Dermis microvascular lymphatic vessel endothelial cell (primary cell): ENCODE results near the gene GLT8D1. TPM values are rescaled to one million over a fixed set of nuclear protein-coding genes. Genes with fewer than 3 reads are reported as not detected.

ENCODE experiments used
- DNase-seq, 2 donors: peaks; one replicate each; pipeline versions ENCODE4 v3.0.0 to v3.0.0-alpha.2; 2010; ENCODE audit warnings: low read depth in 2 of 2
- total RNA-seq: library from RNA; depleted of rRNA; stranded (reverse); fragments of >200 nt; gene quantifications from 2 replicates; pipeline ENCODE4 v1.2.1, GENCODE V29; 2014

Gene GLT8D1
- total RNA-seq, 1 donor from 2014 or later = 37.4 TPM

DNA sequence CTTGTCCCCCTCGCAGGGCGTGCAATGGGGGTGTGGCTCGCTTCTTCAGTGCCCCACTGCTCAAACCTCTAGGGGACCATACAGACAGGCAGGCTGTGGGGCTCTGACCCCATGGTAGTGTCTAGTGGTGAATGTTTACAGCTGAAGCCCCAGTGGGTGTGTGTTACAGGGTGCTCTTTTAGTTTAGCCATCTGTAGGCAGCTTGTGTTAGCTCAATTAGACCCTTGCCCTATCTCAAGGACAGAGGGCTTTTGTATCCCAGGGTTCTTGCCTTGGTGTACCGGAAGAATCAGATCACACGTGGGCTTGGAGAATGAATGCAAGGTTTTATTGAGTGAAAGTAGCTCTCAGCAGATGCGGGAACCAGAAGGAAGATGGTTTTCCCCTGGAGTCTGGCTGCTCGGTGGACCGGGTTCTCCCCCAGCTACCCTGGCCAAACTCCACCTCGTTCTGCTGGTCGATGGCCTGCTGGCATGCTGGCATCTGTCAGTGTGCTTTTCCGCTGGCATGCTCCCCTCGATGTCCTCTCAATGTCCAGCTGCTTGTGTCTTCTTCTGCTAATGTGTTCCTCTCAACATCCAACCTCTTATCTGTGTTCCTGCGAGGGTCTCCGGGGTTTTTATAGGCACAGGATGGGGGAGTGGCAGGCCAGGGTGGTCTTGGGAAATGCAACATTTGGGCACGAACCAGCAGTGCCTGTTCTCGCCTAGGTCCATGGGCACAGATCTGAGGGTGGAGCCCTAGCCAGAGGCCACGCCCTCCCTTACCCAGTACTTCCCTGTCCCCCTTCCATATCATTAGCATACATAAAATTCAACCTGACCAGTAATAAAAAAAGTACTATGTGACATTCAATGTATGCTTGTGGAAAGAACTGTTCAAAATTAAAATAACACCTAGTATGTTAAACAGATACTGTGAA, 7.0 kb upstream of the GLT8D1 start:
- DNase-seq = no peak

DNA sequence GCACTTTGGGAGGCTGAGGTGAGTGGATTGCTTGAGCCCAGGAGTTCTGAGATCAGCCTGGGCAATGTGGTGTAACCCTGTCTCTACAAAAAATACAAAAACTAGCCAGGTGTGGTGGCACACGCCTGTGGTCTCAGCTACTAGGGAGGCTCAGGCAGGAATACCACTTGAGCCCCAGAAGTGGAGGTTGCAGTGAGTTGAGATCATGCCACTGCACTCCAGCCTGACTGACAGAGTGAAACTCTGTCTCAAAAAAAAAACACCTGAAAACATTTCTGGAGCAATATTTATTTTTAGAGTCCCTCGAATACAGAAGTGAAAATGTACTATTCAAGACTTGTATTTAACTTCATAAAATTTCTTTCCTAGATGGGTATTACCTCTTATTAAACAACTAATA, 4.9 kb upstream of the GLT8D1 start:
- DNase-seq = no peak

DNA sequence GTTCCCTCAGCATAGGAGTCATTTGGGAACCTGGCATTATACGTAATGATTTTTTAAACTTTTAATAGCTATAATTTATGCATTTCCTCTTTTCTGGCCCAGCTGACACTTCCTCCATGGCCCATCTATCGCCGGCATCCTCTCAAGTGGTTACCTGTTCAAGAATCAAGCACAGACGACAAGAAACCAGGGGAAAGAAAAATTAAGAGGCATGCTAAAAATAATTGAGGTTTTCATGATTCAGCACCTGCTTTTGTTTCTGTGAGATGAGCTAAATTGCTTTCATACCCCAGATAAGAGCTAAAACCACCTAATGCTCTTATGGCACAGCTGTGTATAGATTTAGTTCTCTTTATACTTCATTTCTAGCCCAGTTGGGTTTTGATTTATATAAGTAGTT, 2.0 kb upstream of the GLT8D1 start:
- no peak for DNase-seq

DNA sequence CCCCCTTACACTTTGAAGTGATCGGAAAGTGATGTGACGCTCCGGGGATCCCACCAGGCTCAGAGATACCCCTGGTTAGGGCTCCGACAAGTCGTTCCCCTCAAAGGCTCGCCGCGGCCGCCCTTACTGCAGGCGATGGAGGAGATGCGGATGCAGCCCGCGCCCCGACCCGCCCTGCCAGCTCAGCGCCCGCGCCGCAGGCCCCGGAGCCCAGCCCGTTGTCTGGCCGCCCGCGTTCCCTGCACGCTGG, 228 bp downstream of the GLT8D1 start:
- no peak for DNase-seq

DNA sequence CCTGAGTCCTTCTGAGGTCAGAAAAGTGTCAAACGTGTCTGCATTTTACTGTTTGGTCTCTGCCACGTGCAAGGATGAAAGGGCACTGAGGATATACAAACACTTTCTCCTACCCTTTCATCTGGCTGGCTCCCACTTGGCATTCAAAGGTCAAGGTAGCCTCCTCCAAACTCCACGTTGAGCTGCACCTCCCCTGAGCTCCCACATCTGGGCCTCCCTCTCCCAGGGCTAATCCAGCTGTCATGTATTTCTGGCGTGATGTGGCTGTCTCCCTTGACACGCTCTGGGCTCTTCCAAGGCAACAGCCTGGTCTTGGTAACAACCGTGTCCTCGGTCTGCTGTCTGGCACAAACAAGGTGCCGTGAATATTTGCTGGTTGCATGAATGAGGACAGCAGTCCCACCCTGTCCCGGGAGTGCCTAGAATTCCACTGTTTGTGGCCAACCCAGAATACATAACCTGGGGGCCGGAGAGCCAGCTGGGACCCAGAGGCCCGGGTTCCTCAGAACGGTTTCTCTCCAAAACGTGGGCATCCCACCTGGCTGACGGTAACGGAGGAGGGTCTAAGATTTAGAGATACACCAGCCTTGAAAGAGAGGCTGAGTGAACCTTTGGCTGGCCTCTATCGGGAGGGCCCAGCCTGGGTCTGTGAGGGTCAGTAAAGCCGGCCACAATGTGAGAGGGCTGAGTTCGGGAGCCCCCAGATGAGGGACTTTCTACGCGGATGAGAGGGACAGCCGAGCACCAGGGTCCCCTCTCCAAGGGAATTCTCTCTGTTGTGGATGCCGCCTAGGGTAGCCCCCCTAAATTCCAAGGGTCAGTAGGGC, 767 bp downstream of the GLT8D1 start:
- peak in 1 of 2 donors; percentile 38 for DNase-seq

DNA sequence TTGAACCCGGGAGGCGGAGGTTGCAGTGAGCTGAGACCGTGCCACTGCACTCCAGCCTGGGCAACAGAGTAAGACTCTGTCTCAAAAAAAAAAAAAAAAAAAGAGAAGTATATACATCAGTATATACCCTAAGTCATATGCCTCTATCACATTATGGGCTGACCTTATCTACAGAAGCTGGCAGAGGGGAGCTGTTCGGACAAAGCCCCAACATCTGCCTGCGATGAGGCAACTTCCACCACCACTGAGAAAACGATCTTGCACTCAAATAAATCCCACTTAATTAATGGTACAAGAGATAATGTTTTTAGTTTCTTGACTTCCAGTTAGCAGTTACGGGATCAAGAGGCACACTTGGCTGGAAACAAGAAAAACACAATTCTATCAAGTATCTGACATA, 2.2 kb downstream of the GLT8D1 start:
- DNase-seq = no peak

DNA sequence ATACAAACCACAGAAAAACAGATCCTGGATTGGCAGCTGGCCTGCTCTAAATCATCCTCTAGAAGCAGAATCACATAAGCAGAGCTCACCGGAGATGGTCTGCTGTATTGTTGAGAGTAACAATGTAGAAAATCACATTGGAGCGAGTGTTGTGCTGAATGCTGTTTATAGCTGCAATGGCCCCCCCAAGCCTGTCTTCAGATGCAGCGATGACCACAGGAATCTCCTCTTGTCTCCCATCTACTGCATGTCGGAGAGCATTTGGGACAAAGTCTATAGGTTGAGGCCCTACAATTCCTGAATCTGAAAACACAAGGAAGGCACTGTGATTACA, 8.0 kb downstream of the GLT8D1 start:
- no peak for DNase-seq

DNA sequence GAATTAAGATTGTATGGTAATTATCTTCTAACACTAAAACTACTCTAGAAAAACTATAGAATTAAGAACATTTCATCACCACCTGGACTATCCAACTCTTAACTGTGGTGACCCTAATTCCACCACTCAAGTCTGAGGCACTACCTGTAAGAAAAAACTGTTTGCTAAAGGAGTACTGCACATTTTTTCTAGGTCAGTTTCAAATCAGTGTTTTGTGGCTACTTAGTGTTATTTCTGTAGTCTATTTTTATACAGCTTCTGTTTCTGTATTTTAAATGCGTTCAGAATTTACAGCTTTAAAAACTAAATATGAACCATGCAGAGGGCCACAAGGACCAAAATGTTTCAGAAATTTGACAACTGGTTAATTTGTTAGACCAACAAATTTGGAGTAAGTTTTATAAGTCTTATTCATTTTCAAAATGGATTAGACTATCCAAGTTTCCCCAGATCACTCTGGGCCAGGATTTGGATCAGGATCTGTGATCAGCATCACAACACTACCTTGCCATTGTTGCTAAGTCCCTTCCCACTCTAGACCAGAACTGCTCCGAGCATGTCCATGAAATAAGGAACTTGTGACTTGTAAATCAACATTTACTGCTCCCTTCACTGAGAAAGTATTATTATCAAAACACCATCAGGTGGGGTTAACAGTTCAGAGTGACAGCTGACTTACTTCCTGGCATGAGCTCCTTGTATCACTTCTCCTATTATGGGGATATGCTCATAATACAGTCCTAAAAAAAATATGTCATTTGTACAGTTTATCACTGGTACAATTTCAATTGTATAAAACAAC, 8.6 kb downstream of the GLT8D1 start:
- DNase-seq = peak in 1 of 2 donors; percentile 11

DNA sequence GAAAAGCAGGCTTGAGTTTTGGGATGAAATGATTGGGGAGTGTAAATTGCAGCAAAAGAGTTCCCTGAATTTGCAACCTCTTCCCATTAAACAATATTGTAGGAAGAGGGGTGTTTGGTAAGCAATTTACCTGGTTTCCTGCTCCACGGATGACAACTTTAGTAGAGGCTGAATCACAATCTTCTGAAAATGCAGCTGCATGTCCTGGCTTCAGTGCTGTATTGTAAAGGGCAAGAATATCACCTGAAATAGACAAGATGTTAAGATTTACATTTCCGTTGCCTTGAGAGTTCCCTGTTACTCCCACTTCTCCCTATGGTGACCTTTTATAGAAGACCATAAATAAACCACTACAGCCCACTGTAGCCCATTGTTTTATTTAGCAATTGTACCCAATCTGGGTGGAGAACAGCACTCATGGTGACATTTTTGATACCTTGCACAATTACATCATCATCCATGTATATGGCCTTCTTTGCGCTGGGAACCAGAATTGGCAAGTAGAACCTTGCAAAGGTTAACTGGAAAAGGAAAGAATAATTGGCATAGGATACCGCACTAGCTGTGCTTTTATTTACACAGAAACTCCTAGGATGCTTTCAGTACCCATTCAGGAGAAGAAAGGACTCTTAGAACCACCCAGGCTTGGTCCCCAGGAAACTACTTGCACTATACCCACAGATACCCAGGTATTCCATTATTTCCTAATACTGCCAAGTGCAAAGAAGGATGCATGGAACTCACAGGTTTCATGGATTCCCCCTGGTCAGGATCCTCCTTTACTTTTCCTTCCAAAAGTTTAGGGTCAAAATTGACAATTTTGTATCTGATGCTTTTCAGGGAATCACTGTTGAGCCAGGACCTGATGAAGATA, 9.6 kb downstream of the GLT8D1 start:
- no peak for DNase-seq

DNA sequence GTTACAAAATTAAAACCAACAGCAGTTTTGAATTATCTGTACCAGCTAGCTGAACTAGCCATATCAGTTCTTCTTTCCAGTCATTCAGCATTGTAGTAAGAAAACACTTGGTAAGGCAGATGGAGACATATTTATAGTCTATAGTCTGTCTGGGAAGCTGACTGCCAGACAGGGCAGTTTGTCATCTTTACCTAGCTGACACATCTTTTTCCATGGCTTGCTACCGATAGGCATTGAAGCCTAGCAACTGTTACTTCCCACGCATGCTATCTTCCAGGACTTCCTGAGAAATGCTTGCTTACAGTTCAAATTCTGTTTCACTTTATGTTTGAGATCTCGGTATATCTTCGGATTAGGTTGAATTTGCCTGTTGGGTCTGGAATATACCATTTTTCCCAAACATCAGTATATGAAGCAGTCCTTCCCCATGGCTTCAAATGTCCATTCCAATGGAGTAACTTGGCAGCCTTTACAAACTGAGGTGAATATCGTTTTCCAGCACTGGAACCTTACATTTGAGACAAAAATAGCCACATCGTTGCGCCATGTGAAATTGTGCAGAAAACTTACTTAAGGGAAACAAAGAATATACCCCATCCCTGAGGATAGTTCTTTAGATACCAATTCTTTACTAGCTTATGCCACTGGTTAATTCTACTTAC, 10.9 kb downstream of the GLT8D1 start:
- DNase-seq = peak in 1 of 2 donors; percentile 20

DNA sequence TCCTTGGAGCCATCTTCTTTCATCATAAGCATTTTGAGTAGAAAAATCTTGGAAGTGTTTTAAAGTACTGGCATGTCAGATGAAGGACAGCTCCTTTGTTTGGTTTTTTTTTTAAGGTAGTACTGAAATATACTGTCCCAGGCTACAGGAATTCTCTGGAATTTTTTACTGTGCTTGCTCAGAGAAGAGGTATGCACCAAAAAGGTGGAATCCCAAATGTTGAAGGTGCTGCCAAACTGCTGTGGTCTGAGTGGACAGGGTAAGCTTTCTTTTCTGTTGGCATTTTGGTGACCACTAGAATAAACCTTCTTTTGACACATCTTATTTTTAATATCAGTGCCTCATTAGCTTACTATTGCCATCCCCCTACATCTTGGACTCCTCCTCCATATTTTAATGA, 12.5 kb downstream of the GLT8D1 start:
- no peak for DNase-seq

DNA sequence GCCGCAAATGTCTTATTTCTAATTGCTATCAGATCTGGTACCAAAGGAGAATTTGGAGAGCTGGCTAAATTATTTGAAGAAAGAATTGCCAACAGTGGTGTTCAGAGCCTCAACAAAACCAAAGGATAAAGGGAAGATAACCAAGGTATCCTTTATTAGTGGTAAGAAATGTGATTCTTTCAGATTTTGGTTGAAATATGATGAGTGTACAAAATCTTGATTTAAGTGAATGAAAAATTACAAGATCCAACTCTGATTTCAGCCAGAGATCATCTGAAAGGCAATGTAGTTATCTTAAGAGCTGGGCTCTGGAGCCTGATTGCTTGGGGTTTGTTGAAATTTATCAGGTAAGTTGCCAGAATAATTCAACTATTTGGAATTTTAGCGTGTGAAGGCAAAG, 15.0 kb downstream of the GLT8D1 start:
- DNase-seq = no peak

DNA sequence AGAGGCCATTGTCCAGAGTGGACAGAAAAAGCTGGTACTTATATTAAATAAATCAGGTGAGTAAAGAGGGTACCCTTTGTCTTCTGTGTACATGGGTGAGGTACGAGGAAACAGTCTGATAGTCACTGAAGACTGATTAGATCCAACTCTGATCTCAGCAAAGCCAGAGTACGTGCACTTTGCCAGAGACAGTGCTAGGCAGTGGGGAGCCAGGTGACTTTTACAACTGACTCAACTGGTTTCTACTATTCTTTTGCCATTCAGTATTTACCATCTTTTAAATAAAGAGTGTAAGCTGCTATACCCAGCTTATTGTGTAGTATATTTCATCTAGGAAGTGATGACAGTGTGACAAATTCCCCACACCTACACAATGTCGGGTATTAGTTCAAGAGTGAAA, 16.4 kb downstream of the GLT8D1 start:
- no peak for DNase-seq

DNA sequence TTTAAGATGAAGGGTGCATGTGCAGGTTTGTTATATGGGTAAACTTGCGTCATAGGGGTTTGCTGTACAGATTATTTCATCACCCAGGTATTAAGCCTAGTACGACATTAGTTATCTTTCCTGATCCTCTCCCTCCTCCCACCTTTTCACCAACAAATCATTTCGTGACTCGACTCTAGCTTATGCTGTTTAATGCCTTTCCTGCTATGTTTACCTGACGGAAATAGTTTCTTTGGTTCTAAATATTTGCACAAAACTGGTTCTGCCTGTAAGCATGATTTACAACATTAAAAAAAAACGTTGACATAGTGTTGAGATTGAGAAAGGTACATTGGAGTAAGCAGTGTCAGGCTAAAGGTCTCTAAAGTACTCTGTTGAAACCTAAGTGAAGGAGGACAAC, 17.3 kb downstream of the GLT8D1 start:
- DNase-seq = no peak

DNA sequence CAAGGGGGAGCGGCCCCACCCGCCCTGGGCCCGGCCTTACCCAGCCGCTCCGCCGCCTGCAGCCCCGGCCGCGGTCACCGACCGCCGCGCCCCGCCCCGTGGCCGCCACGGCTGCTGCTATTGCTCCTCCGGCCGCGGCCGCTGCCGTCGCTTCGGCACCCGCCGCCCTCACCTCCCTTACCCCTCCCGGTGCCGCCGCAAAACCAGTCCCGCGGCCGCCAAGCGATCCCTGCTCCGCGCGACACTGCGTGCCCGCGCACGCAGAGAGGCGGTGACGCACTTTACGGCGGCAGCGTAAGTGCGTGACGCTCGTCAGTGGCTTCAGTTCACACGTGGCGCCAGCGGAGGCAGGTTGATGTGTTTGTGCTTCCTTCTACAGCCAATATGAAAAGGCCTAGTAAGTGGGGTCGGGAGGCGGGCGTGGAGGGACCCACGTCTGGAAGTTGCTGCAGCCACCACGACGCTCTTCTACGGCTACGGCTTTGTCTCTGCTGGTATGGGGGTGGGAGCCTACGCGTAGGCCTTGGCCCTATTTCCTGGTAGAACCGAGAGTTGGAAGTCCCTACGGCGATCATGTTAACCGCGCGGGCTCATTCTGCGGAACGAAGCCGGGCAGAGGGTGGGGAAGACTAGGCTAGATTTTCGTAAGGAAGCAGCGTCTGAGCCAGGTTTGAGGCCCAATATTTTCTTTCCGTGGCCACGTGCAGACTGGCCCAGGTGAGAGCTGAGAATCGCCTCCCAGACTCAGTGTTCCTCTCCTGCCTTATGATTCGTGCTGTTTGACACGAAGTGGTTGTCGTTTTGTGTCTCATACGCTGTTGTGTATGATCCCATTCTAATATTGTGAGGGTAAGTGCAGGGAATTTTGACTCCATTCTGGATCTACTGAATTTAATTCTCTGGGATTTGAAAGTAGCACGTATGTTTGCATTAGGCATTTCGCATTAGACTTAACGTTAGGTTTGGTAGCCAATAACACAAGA, 19.6 kb downstream of the GLT8D1 start, which contains the start of the genes GNL3 and PBRM1:
Gene GNL3 (plus strand): TSS at position 324 of the 983 bp plus-strand sequence. CDS start 61 bp downstream, at position 385.
Gene PBRM1 (minus strand): TSS at position 205 of the 983 bp plus-strand sequence.
- DNase-seq = peak; percentile 91 to 97

DNA sequence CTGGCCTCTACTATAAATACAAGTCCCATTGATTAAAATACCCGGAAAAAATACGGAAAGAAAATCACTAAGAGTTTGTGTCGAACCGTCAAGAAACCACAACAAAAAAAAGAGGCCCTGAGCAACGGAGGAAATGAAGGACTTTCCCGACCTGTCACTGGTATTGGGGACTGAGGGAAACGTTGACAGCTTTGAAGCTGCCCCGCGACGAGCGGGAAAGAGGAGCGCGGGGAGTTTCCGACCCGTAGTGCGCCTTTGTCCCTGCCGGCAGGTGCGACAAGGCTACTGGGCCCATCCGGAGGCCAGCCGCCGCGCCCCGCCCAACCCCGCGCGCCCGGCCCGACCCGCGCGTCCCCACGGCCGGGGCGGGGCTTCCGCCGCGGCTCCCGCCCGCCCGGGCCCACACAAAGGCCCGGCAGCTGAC, 20.3 kb downstream of the GLT8D1 start:
- DNase-seq = peak; percentile 47 to 81

DNA sequence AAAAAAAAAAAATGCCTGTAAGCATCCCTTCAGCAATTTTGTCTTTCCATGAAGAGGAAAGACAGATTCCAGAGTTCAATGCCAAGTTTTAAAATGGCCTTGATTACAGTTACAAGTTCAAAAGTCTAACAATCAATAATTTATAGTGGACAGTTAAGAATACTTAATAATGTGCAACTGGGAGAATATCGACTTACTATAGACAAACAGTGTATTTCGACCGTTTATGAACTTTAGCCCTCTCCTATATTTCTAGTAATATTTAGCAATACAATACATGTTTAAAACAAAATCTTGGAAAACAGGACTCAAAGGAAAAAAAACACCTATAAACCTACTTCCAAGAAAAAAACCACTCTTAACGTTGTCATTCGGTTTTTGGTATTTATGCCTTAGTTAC, 21.4 kb downstream of the GLT8D1 start:
- DNase-seq = no peak

DNA sequence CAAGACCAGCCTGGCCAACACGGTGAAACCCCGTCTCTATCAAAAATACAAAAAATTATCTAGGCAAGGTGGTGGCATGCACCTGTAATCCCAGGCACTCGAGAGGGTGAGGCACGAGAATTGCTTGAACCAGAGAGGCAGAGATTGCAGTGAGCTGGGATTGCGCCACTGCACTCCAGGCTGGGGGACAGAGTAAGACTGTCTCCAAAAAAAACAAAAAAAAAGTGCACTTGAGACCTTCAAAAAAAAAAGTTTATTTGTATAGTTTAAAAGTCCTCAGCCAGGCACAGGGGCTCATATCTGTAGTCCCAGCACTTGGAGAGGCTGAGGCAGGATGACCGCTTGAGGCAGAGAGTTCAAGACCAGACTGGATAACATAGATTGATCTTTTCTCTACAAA, 22.0 kb downstream of the GLT8D1 start:
- no peak for DNase-seq

DNA sequence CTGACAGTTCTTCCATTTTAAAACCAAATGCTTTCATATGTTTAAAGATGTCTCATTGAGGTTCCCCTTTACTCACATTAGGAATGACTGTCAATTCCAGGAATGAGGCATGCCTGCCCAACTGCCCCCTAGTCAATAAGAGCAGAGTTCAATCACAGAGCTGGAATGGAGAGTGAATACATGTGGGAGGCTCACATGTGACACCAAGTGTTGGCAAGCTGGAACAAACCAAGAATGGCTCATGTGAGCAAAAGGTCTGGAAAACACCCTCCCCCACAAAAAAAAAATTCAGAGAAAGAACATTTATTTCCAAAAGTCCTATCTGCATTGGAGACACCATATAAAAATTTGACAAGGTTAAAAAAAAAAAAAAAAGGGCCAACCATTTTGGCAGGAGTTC, 23.6 kb downstream of the GLT8D1 start:
- peak; percentile 66 to 77 for DNase-seq
